Endothelial cell of umbilical vein (primary cell): ENCODE results near the gene RFFL. TPM values are rescaled to one million over a fixed set of nuclear protein-coding genes. Genes with fewer than 3 reads are reported as not detected.

Source experiments
- BruUV-seq: library from RNA; stranded (reverse); fragments of 400-500 nt; replicated peaks from 2 replicates; lab custom pipeline; 2021; lab: Mats Ljungman, UMichigan
- CTCF ChIA-PET: fragments of 300-600, 350-600 bp; sonication (Branson Sonifier 250); formaldehyde crosslinking; loops from one replicate; lab custom pipeline; 2021; ENCODE audit warnings: antibody characterized with exemption, inconsistent platforms; lab: Charles Lee
- POLR2A ChIA-PET: fragments of 300-600, 350-600 bp; sonication (Branson Sonifier 250); formaldehyde crosslinking; loops from one replicate; lab custom pipeline; 2021; ENCODE audit warnings: antibody characterized with exemption, inconsistent platforms; lab: Charles Lee
- DNase-seq: peaks from one replicate; pipeline ENCODE4 v3.0.0-alpha.2; 2011; ENCODE audit warnings: low read depth, low spot score
- FAIRE-seq: peaks from 2 replicates; lab custom pipeline; 2011; peaks lifted over from hg19 to GRCh38; lab: Jason Lieb, UNC
- H2AFZ ChIP-seq: 2 replicates; pipeline ENCODE4 v1.6.0; 2012; ENCODE audit warnings: low read depth, low read length, control low read depth, inconsistent platforms
- H3K27ac ChIP-seq: 2 replicates; pipeline ENCODE4 v1.5.1; 2011; ENCODE audit warnings: low read depth, mild to moderate bottlenecking, control low read depth, low read length, moderate library complexity; ENCODE audit not compliant: insufficient read depth
- H3K27me3 ChIP-seq, 2 experiments: 2 replicates each; pipeline versions ENCODE4 v1.6.0 to v1.6.1; 2011; ENCODE audit warnings: low read length in 2 of 2, mixed read lengths in 1 of 2; ENCODE audit not compliant: control insufficient read depth in 2 of 2, insufficient read depth in 2 of 2
- H3K36me3 ChIP-seq, 2 experiments: 2 replicates in 1 of 2; 3 replicates in 1 of 2; pipeline ENCODE4 v1.5.1; 2011; ENCODE audit warnings: low read length in 2 of 2, mild to moderate bottlenecking in 1 of 2, moderate library complexity in 1 of 2; ENCODE audit not compliant: control insufficient read depth in 2 of 2, insufficient read depth in 2 of 2; ENCODE audit errors: extremely low read depth in 1 of 2
- H3K4me1 ChIP-seq: 3 replicates; pipeline ENCODE4 v1.5.1; 2011; ENCODE audit warnings: mild to moderate bottlenecking, low read length; ENCODE audit not compliant: control insufficient read depth, insufficient read depth; ENCODE audit errors: extremely low read depth
- H3K4me2 ChIP-seq: 2 replicates; pipeline ENCODE4 v1.6.1; 2011; ENCODE audit warnings: low read length, control low read depth, mixed read lengths; ENCODE audit not compliant: insufficient read depth
- H3K4me3 ChIP-seq, 3 experiments: fragments of 200-600 bp in 1 of 3; sonication (generic), shearing (Covaris generic) in 1 of 3; replicated peaks in 1 of 3; 2 replicates each; pipeline ENCODE4 v1.5.1; 2011 to 2016; ENCODE audit warnings: control low read depth in 3 of 3, low read length in 3 of 3, mild to moderate bottlenecking in 2 of 3, inconsistent platforms in 1 of 3, low read depth in 1 of 3, moderate library complexity in 1 of 3; ENCODE audit not compliant: insufficient read depth in 1 of 3
- H3K79me2 ChIP-seq: 2 replicates; pipeline ENCODE4 v1.6.0; 2012; ENCODE audit warnings: low read length, inconsistent platforms; ENCODE audit not compliant: control insufficient read depth, insufficient read depth
- H3K9ac ChIP-seq: replicated peaks from 2 replicates; pipeline ENCODE3; 2011; ENCODE audit warnings: low read length, control low read depth; ENCODE audit not compliant: insufficient read depth; ENCODE audit errors: extremely low read depth
- H3K9me1 ChIP-seq: replicated peaks from 3 replicates; pipeline ENCODE4 v1.6.0; 2011; ENCODE audit warnings: mild to moderate bottlenecking, low read length; ENCODE audit not compliant: control insufficient read depth, insufficient read depth; ENCODE audit errors: extremely low read depth
- H3K9me3 ChIP-seq: replicated peaks from 2 replicates; pipeline ENCODE4 v1.5.1; 2012; ENCODE audit warnings: low read length, inconsistent platforms; ENCODE audit not compliant: control insufficient read depth, insufficient read depth
- H4K20me1 ChIP-seq: replicated peaks from 2 replicates; pipeline ENCODE3; 2011; ENCODE audit warnings: mild to moderate bottlenecking, low read length; ENCODE audit not compliant: control insufficient read depth, insufficient read depth; ENCODE audit errors: extremely low read depth
- CTCF ChIP-seq, 2 donors: IDR thresholded peaks; 1 replicate in 1 of 2; 2 replicates in 1 of 2; pipeline ENCODE4 v1.5.1; 2011; ENCODE audit warnings: low read length in 2 of 2, mild to moderate bottlenecking in 2 of 2, moderate library complexity in 2 of 2, control low read depth in 1 of 2, inconsistent platforms in 1 of 2, low read depth in 1 of 2; ENCODE audit not compliant: insufficient read depth in 1 of 2; ENCODE audit errors: extremely low read depth in 1 of 2
- EZH2 ChIP-seq: IDR thresholded peaks from 2 replicates; pipeline ENCODE4 v1.6.1; 2012; ENCODE audit warnings: borderline replicate concordance, low read depth, mild to moderate bottlenecking, moderate library complexity, low read length, inconsistent platforms; ENCODE audit not compliant: severe bottlenecking
- FOS ChIP-seq: IDR thresholded peaks from 2 replicates; pipeline ENCODE4 v1.6.1; 2011; ENCODE audit warnings: mild to moderate bottlenecking, low read length, moderate library complexity, borderline replicate concordance; ENCODE audit not compliant: insufficient read depth
- GATA2 ChIP-seq: IDR thresholded peaks from 2 replicates; pipeline ENCODE4 v1.7.0; 2011; ENCODE audit warnings: low read depth, mild to moderate bottlenecking, moderate library complexity, mixed read lengths, low read length; ENCODE audit not compliant: insufficient read length, insufficient read depth
- JUN ChIP-seq: IDR thresholded peaks from 2 replicates; pipeline ENCODE4 v1.6.1; 2011; ENCODE audit warnings: borderline replicate concordance, low read depth; ENCODE audit not compliant: insufficient read length, insufficient read depth
- MYC ChIP-seq: IDR thresholded peaks from one replicate; pipeline ENCODE4 v1.6.1; 2011; ENCODE audit warnings: mild to moderate bottlenecking, low read depth, low read length
- POLR2A ChIP-seq: IDR thresholded peaks from 2 replicates; pipeline ENCODE4 v1.6.1; 2012; ENCODE audit warnings: low read depth, mild to moderate bottlenecking, control low read depth, low read length
- POLR2AphosphoS5 ChIP-seq: IDR thresholded peaks from 2 replicates; pipeline ENCODE4 v1.6.1; 2012; ENCODE audit warnings: low read depth, mild to moderate bottlenecking, control low read depth, low read length, moderate library complexity; ENCODE audit not compliant: insufficient read depth
- dilution Hi-C: fragments of 300-500 bp; cut with MboI; formaldehyde crosslinking; loops from one replicate; pipeline ENCODE4 v1.15.0; 2019; ENCODE audit warnings: low sequenced_read_pairs; ENCODE audit not compliant: extremely low pct_ligation_motif_present
- intact Hi-C: fragments of 100-400 bp; cut with micrococcal nuclease; formaldehyde crosslinking; loops from one replicate; pipeline ENCODE4 v1.10.0; 2022
- polyA plus RNA-seq, 4 experiments: library from polyadenylated mRNA; depleted of rRNA in 3 of 4; stranded (reverse) in 3 of 4; unstranded in 1 of 4; fragments of >200 nt; gene quantifications; 2 replicates each; pipeline versions ENCODE4 v1.2.1 to v1.2.3, GENCODE V29; 2011 to 2012; ENCODE audit warnings: missing spikeins in 1 of 4
- total RNA-seq: library from RNA; stranded (reverse); gene quantifications from 2 replicates; pipeline ENCODE4 v1.2.3, GENCODE V29; 2021
- TF ChIP-seq, protein P1 (sequence below): IDR thresholded peaks from 2 replicates; pipeline ENCODE4 v1.6.1; 2011; ENCODE audit not compliant: insufficient read depth, insufficient read length

The RFFL gene
- total and polyA plus RNA-seq, 2 donors (not counting 3 experiments of a cell fraction or from before 2014, with no cell fraction given), result 7.0 to 14.1 TPM

DNA sequence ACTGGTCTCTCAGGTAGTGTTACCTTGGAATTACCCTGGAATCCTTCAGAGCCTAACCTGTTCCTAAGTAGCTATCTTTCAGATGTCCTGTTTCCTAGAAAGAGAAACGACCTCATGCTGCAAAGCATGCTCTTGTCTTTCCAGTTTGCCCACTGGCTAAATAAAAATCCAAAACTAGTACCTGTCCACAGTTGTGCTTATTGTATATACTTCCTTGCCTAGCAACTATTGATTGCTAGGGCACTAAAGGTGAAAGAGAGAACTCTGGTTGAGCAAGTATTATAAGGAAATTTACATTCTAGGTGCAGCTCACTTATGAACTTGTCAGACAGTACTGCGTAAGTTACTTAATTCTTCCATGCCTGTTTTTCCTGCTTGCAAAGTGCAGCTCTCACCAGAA, 44.7 kb downstream of the RFFL start:
- Histone ChIP-seq H3K9ac (no peak overlapping the region), H3K27me3 (no peaks in the 10 kb centered on the region), H3K9me1 (no peaks in the 10 kb centered on the region), H4K20me1 (no peaks in the 10 kb centered on the region), H3K4me3 (no peak overlapping the region), H3K4me2 (no peak overlapping the region), H2AFZ (no peak overlapping the region), H3K4me1 (peaks cover 23% of the 10 kb centered on the region), H3K9me3 (no peaks in the 10 kb centered on the region), H3K27ac (no peak overlapping the region), H3K36me3 (peaks cover 2 to 6% of the 10 kb centered on the region in 2 experiments), H3K79me2 (no peaks in the 10 kb centered on the region)
- ChIA-PET POLR2A (no interaction called here), CTCF (interaction anchor here (0.8 to 1.3 kb wide), 4 partner anchors 11 to 71 kb away, joined by 3 to 4 read pairs (median 3); partner anchors contain the start of gene RFFL)
- no TSS peak for BruUV-seq
- FAIRE-seq (no peak), DNase-seq (no peak)
- TF ChIP-seq JUN, result no peak
- TF ChIP-seq, protein P1, sequence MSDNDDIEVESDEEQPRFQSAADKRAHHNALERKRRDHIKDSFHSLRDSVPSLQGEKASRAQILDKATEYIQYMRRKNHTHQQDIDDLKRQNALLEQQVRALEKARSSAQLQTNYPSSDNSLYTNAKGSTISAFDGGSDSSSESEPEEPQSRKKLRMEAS, result no peak
- TF ChIP-seq MYC, result no peak
- no peak for TF ChIP-seq EZH2
- dilution Hi-C loops (no loop called here), intact Hi-C loops (no loop called here)

GRCh38 chr17:35017021-35017420, 46.5 kb downstream of the RFFL start:
- Histone ChIP-seq H3K9me3 (no peaks in the 10 kb centered on the region), H3K4me1 (peaks cover 9% of the 10 kb centered on the region), H3K9me1 (no peaks in the 10 kb centered on the region), H3K4me2 (no peak overlapping the region), H2AFZ (no peak overlapping the region), H3K9ac (no peak overlapping the region), H4K20me1 (no peaks in the 10 kb centered on the region), H3K4me3 (no peak overlapping the region), H3K36me3 (peaks cover 2 to 6% of the 10 kb centered on the region in 2 experiments), H3K79me2 (no peaks in the 10 kb centered on the region), H3K27me3 (no peaks in the 10 kb centered on the region), H3K27ac (no peak overlapping the region)
- TF ChIP-seq GATA2 (no peak), POLR2A (no peak), MYC (no peak), JUN (no peak), POLR2AphosphoS5 (no peak), CTCF (IDR thresholded peaks at IDR 0.05; ENCODE audit: extremely low read depth in 1 of 2, insufficient read depth in 1 of 2, low read depth in 1 of 2, low read length in 2 of 2) (no peak), EZH2 (no peak), FOS (no peak)
- TF ChIP-seq, protein P1, result no peak
- ChIA-PET POLR2A (no interaction called here), CTCF (interaction anchor here (1.4 kb wide), 1 partner anchor 73 kb away, joined by 5 read pairs; no protein-coding TSS in a partner anchor)
- intact Hi-C loops, result no loop called here
- dilution Hi-C loops, result no loop called here
- DNase-seq (no peak), FAIRE-seq (no peak)
- BruUV-seq, result no TSS peak
